Psoas muscle (tissue), 8 donors: ENCODE measurements around the gene MAGEE1. TPM values are rescaled to one million over a fixed set of nuclear protein-coding genes. Genes with fewer than 3 reads are reported as not detected.

Experiments used
- ATAC-seq, 4 donors: fragments of 200-7000 bp; cut with Tn5 transposase; one replicate each; pipeline ENCODE4 v1.9.1; 2020; ENCODE audit warnings: moderate library complexity in 3 of 4, mild to moderate bottlenecking in 2 of 4
- DNase-seq, 2 donors: peaks; one replicate each; pipeline ENCODE4 v3.0.0-alpha.2; 2020
- H3K27ac ChIP-seq: fragments of 200-600 bp; one replicate; pipeline ENCODE4 v1.8.0; 2022
- H3K27me3 ChIP-seq, 3 donors: fragments of 200-600 bp in 1 of 3; one replicate each; pipeline versions ENCODE4 v1.6.1 to v1.8.0; 2013 to 2022; ENCODE audit warnings: low read length in 2 of 3, mild to moderate bottlenecking in 2 of 3, moderate library complexity in 1 of 3; ENCODE audit not compliant: insufficient read depth in 3 of 3
- H3K36me3 ChIP-seq, 2 donors: fragments of 200-600 bp in 1 of 2; one replicate each; pipeline versions ENCODE4 v1.6.1 to v1.8.0; 2013 to 2022; ENCODE audit warnings: low read depth in 1 of 2, mild to moderate bottlenecking in 1 of 2, moderate library complexity in 1 of 2; ENCODE audit not compliant: insufficient read depth in 1 of 2
- H3K4me1 ChIP-seq: fragments of 200-600 bp; one replicate; pipeline ENCODE4 v1.8.0; 2022
- H3K4me3 ChIP-seq: fragments of 200-600 bp; one replicate; pipeline ENCODE4 v1.8.0; 2022; ENCODE audit warnings: mild to moderate bottlenecking
- H3K9me3 ChIP-seq: fragments of 200-600 bp; one replicate; pipeline ENCODE4 v1.8.0; 2022
- WGBS, 3 donors: extraction: QIAGEN DNeasy Blood & Tissue Kit; methylation state at CpG; one replicate each; pipeline versions ENCODE4 v1.1.6 to v1.1.7; 2013; 5-methylcytosine and 5-hydroxymethylcytosine counted together
- intact Hi-C, 2 donors: fragments of 100-400 bp; cut with DNase I; formaldehyde crosslinking; loops; one replicate each; pipeline versions ENCODE4 v1.11.0 to v1.14.2; 2022
- polyA plus RNA-seq, 3 donors: library from polyadenylated mRNA; stranded (reverse); fragments of 200-250 nt; gene quantifications; one replicate each; pipeline ENCODE4 v1.2.3, GENCODE V29; 2013
- total RNA-seq, 4 donors: library from RNA; stranded (reverse); fragmentation: NEBNext Ultra II Directional in 2 of 4; extraction: Animal tissue kit (Norgen Biotek cat#: 25700) in 2 of 4; gene quantifications; one replicate each; pipeline versions ENCODE4 v1.2.1 to v1.2.4, GENCODE V29; 2021 to 2023
- TF ChIP-seq, protein P1 (sequence below): fragments of 200-600 bp; IDR thresholded peaks from one replicate; pipeline ENCODE4 v1.8.0; 2022; ENCODE audit warnings: antibody characterized with exemption
- donor health status: healthy with polysubstance abuse.
- donor health status: DM: no; HTN: no; CAD: no; lungs with moderate emphysema.
- donor health status: Bipolar disorder and iron deficiency.
- donor health status: healthy.
- donor health status: DM: yes; HTN: yes; CAD: no.
- donor health status: DM: no; HTN: no; CAD: no.
- donor health status: DM: no; HTN: no; CAD: no.
- donor health status: DM: yes; HTN: yes; CAD: no.

MAGEE1 gene
- total and polyA plus RNA-seq, 7 donors = 0.25 to 1.5 (median 0.50) TPM

DNA sequence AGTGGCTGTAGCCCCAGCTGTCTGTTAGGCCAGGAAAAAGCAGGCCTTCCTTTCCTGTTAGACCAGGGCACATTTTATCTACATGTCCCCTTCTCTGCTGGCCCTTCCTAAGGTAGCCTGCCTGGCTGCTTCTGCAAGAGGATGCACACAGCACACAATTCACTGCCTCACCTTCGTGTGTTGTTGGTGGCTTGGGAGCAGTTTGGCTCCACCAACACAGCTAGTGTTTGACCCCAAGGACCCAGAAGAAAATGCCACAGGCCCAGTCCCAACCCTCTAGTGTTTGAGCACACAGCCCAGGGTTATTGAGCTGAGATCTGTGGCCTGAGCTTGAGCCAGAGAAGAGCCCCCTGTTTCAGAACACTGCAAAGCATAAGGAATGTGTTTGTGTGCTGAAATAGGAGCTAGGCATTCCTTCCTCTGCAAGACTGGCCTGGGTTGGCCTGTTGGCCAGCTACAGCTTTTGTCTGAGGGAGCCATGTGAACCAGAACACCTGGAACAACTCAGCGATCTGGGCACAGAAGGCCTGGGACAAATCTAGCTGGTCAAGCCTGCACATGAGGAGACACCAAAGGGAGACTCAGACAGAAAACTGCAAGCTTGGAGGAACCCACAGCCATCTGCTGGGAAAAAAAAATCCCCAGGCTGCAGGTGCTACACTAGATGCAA lies 26.4 kb downstream of the MAGEE1 start:
- WGBS, 3 donors = 59 to 63% (median 60%) methylated on average over 2 of the region's 2 CpGs
- Histone ChIP-seq H3K4me1 (no peaks in the 10 kb centered on the region), H3K9me3 (no peaks in the 10 kb centered on the region), H3K27me3 (peaks cover 0 to 5% (median 0%) of the 10 kb centered on the region in 3 donors), H3K36me3 (no peaks in the 10 kb centered on the region), H3K4me3 (no peak overlapping the region), H3K27ac (no peak overlapping the region)
- TF ChIP-seq, protein P1, sequence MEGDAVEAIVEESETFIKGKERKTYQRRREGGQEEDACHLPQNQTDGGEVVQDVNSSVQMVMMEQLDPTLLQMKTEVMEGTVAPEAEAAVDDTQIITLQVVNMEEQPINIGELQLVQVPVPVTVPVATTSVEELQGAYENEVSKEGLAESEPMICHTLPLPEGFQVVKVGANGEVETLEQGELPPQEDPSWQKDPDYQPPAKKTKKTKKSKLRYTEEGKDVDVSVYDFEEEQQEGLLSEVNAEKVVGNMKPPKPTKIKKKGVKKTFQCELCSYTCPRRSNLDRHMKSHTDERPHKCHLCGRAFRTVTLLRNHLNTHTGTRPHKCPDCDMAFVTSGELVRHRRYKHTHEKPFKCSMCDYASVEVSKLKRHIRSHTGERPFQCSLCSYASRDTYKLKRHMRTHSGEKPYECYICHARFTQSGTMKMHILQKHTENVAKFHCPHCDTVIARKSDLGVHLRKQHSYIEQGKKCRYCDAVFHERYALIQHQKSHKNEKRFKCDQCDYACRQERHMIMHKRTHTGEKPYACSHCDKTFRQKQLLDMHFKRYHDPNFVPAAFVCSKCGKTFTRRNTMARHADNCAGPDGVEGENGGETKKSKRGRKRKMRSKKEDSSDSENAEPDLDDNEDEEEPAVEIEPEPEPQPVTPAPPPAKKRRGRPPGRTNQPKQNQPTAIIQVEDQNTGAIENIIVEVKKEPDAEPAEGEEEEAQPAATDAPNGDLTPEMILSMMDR = no peak
- intact Hi-C loops = loop anchor here (5.0 kb wide), 2 partner anchors 172 to 177 kb away; no protein-coding TSS in a partner anchor
- ATAC-seq (no peak), DNase-seq (no peak)

DNA sequence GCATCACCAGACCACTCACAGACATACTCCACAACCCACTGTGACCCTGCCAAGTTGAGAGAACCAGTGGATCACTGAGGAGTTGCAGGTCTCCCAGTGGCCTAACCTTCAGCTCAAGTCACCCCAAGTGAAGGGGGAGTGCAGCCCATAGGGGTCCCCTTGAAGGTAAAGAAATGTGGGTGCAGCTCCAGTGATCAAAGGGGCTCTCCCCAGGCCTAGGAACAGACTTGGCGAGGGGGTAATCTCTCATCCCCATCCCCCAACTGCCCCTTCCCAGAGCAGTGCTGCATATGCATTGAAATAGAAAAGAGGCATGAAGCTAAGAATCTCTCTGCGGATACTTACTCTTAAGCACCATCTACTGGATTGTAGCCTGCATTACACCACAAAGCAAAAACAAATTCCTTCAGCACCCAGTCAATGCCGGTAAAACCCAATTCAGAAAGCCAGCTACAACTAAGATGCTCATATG lies 27.0 kb downstream of the MAGEE1 start:
- Histone ChIP-seq H3K9me3 (no peaks in the 10 kb centered on the region), H3K4me1 (no peaks in the 10 kb centered on the region), H3K27me3 (peaks cover 0 to 5% (median 0%) of the 10 kb centered on the region in 3 donors), H3K27ac (no peak overlapping the region), H3K36me3 (no peaks in the 10 kb centered on the region), H3K4me3 (no peak overlapping the region)
- WGBS, 3 donors = 18 to 32% (median 21%) methylated on average over 3 of the region's 3 CpGs
- peak in 3 of 4 donors; percentile 30 to 56 (median 46) for ATAC-seq
- intact Hi-C loops = loop anchor here (5.0 kb wide), 2 partner anchors 172 to 177 kb away; no protein-coding TSS in a partner anchor
- TF ChIP-seq, protein P1 = peak; percentile 62
- DNase-seq = no peak

DNA sequence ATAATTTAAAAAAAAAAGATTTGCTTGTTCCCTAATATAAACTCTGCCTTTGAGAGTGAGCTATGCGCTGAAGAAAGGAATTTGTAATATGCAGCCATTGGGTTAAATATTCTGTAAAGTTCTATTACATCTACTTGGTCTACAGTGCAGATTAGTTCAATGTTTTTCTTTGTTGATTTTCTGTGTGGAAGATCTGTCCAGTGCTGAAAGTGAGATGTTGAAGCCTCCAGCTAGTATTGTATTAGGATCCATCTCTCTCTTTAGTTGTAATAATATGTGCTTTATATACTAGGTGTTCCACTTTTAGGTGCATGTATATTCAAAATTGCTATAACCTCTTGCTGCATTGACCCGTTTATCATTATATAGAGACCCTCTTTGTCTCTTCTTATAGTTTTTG lies 49.8 kb downstream of the MAGEE1 start:
- ATAC-seq = no peak
- WGBS, 3 donors = 43 to 69% (median 67%) methylated on average over 2 of the region's 2 CpGs
- no peaks in the 10 kb centered on the region for H3K36me3 ChIP-seq
- H3K27me3 ChIP-seq = no peaks in the 10 kb centered on the region
- DNase-seq = no peak
- H3K4me3 ChIP-seq = no peak overlapping the region
- intact Hi-C loops = no loop called here
- TF ChIP-seq, protein P1 = no peak
- no peaks in the 10 kb centered on the region for H3K4me1 ChIP-seq
- no peak overlapping the region for H3K27ac ChIP-seq
- H3K9me3 ChIP-seq = peaks cover 7% of the 10 kb centered on the region
